HCT116 (cell line): ENCODE measurements around the gene IL10. TPM values are rescaled to one million over a fixed set of nuclear protein-coding genes. Genes with fewer than 3 reads are reported as not detected.

ENCODE experiments used
- ATAC-seq: fragments of 200-7000 bp; cut with Tn5 transposase; 2 replicates; pipeline ENCODE4 v1.9.1; 2020; ENCODE audit warnings: mild to moderate bottlenecking, moderate library complexity
- BruUV-seq: library from RNA; stranded (reverse); fragments of 400-500 nt; replicated peaks from 2 replicates; lab custom pipeline; 2021; lab: Mats Ljungman, UMichigan
- CTCF ChIA-PET: fragments of 300-600 bp; sonication (Branson Sonifier 250); formaldehyde crosslinking; loops from one replicate; lab custom pipeline; 2021; ENCODE audit warnings: antibody characterized with exemption; lab: Charles Lee
- POLR2A ChIA-PET: fragments of 300-600, 350-600 bp; sonication (Branson Sonifier 250); formaldehyde crosslinking; loops from one replicate; lab custom pipeline; 2021; ENCODE audit warnings: antibody characterized with exemption; lab: Charles Lee
- RAD21 ChIA-PET, 2 experiments: fragments of 300-600 bp; sonication (Branson Sonifier 250); formaldehyde crosslinking; loops; one replicate each; lab custom pipeline; 2023; ENCODE audit warnings: low total read pairs in 2 of 2; ENCODE audit not compliant: uncharacterized antibody in 2 of 2, unreplicated experiment in 2 of 2, low non-redundant PET in 1 of 2; lab: Charles Lee
- DNase-seq: peaks from one replicate; pipeline ENCODE4 v3.0.0-alpha.2; 2010; ENCODE audit warnings: low read depth, low spot score
- H2AFZ ChIP-seq: fragments of 200-600 bp; shearing (Covaris generic), sonication (generic); 2 replicates; pipeline ENCODE4 v1.6.1; 2017; ENCODE audit warnings: low read depth, mixed run types, mixed read lengths, antibody characterized with exemption, low read length; ENCODE audit not compliant: poor library complexity, severe bottlenecking
- H3K27ac ChIP-seq: 2 replicates; pipeline ENCODE4 v1.5.1; 2012; ENCODE audit warnings: low read depth, low read length
- H3K27me3 ChIP-seq: fragments of 200-600 bp; sonication (generic); 2 replicates; pipeline ENCODE4 v1.6.1; 2016; ENCODE audit warnings: mixed run types, low read length, mixed read lengths; ENCODE audit not compliant: insufficient read depth
- H3K36me3 ChIP-seq, 2 experiments: fragments of 200-500 bp in 1 of 2; fragments of 200-600 bp in 1 of 2; sonication (Bioruptor generic) in 1 of 2; sonication (generic) in 1 of 2; 2 replicates each; pipeline versions ENCODE4 v1.5.1 to v1.6.1; 2014 to 2016; ENCODE audit warnings: low read length in 2 of 2, inconsistent platforms in 1 of 2, mixed read lengths in 1 of 2, mixed run types in 1 of 2; ENCODE audit not compliant: insufficient read depth in 2 of 2, control insufficient read depth in 1 of 2
- H3K4me1 ChIP-seq, 2 experiments: fragments of 200-600 bp in 1 of 2; sonication (generic) in 1 of 2; 2 replicates each; pipeline versions ENCODE4 v1.5.1 to v1.6.1; 2012 to 2017; ENCODE audit warnings: low read length in 2 of 2, inconsistent platforms in 1 of 2, mild to moderate bottlenecking in 1 of 2, mixed read lengths in 1 of 2, mixed run types in 1 of 2, moderate library complexity in 1 of 2; ENCODE audit not compliant: insufficient read depth in 2 of 2, control insufficient read depth in 1 of 2
- H3K4me2 ChIP-seq: fragments of 200-600 bp; sonication (generic); 2 replicates; pipeline ENCODE4 v1.6.1; 2017; ENCODE audit warnings: mixed run types, low read length, mixed read lengths
- H3K4me3 ChIP-seq, 2 experiments: fragments of 200-600 bp in 1 of 2; sonication (generic) in 1 of 2; replicated peaks in 1 of 2; 2 replicates each; pipeline ENCODE4 v1.5.1; 2011 to 2016; ENCODE audit warnings: low read length in 2 of 2, control low read depth in 1 of 2, low read depth in 1 of 2, mild to moderate bottlenecking in 1 of 2, mixed read lengths in 1 of 2, mixed run types in 1 of 2
- H3K79me2 ChIP-seq: fragments of 200-600 bp; sonication (generic); 2 replicates; pipeline ENCODE4 v1.6.1; 2017; ENCODE audit warnings: mild to moderate bottlenecking, mixed run types, low read length, moderate library complexity, mixed read lengths; ENCODE audit not compliant: insufficient read depth
- H3K9ac ChIP-seq: fragments of 200-600 bp; sonication (generic); 2 replicates; pipeline ENCODE4 v1.6.1; 2016; ENCODE audit warnings: low read length, mixed read lengths
- H3K9me2 ChIP-seq: fragments of 200-600 bp; sonication (generic), shearing (Covaris generic); 2 replicates; pipeline ENCODE4 v1.6.1; 2017; ENCODE audit warnings: mixed run types, mild to moderate bottlenecking, moderate library complexity; ENCODE audit not compliant: insufficient read depth
- H3K9me3 ChIP-seq, 2 experiments: fragments of 200-500 bp in 1 of 2; fragments of 200-600 bp in 1 of 2; sonication (Bioruptor generic) in 1 of 2; sonication (generic) in 1 of 2; 2 replicates each; pipeline ENCODE4 v1.6.1; 2014 to 2017; ENCODE audit warnings: low read length in 2 of 2, mixed read lengths in 2 of 2, inconsistent platforms in 1 of 2, low read depth in 1 of 2, mild to moderate bottlenecking in 1 of 2, mixed run types in 1 of 2, moderate library complexity in 1 of 2; ENCODE audit not compliant: control insufficient read depth in 1 of 2, insufficient read depth in 1 of 2
- H4K20me1 ChIP-seq: fragments of 200-600 bp; sonication (generic), shearing (Covaris generic); 2 replicates; pipeline ENCODE4 v1.6.1; 2017; ENCODE audit warnings: mixed run types, mild to moderate bottlenecking, moderate library complexity; ENCODE audit not compliant: insufficient read depth
- CBX3 ChIP-seq: IDR thresholded peaks from 2 replicates; pipeline ENCODE4 v1.6.1; 2012; ENCODE audit warnings: low read depth
- CEBPB ChIP-seq: IDR thresholded peaks from 2 replicates; pipeline ENCODE4 v1.6.1; 2012; ENCODE audit warnings: low read depth
- ELF1 ChIP-seq: IDR thresholded peaks from 2 replicates; pipeline ENCODE4 v1.6.1; 2012; ENCODE audit warnings: low read depth, borderline replicate concordance
- EZH2phosphoT487 ChIP-seq: fragments of 200-600 bp; IDR thresholded peaks from 2 replicates; pipeline ENCODE4 v1.6.1; 2018; ENCODE audit warnings: antibody characterized with exemption, borderline replicate concordance
- JUND ChIP-seq: IDR thresholded peaks from 2 replicates; pipeline ENCODE4 v1.6.1; 2012
- MAX ChIP-seq: IDR thresholded peaks from 2 replicates; pipeline ENCODE4 v1.6.1; 2012
- RAD21 ChIP-seq: IDR thresholded peaks from 2 replicates; pipeline ENCODE4 v1.6.1; 2012; ENCODE audit warnings: low read depth, mild to moderate bottlenecking
- SIN3A ChIP-seq: IDR thresholded peaks from 2 replicates; pipeline ENCODE4 v1.6.1; 2012; ENCODE audit warnings: low read depth
- ZFX ChIP-seq: fragments of 450-650 bp; IDR thresholded peaks from 2 replicates; pipeline ENCODE4 v1.6.1; 2017
- intact Hi-C: fragments of 100-400 bp; cut with micrococcal nuclease; formaldehyde crosslinking; loops from 2 replicates; pipeline ENCODE4 v1.10.0; 2022
- total RNA-seq: library from RNA; stranded (reverse); gene quantifications from one replicate; pipeline ENCODE4 v1.2.1, GENCODE V29; 2021; ENCODE audit not compliant: unreplicated experiment
- TF ChIP-seq, protein P1 (sequence below), 3 experiments: fragments of 200-600 bp in 1 of 3; sonication (generic) in 1 of 3; IDR thresholded peaks in 2 of 3; conservative IDR thresholded peaks in 1 of 3; 2 replicates each; pipeline ENCODE4 v1.5.1; 2012 to 2017; ENCODE audit warnings: low read depth in 2 of 3, low read length in 2 of 3, antibody characterized with exemption in 1 of 3, borderline replicate concordance in 1 of 3, control low read depth in 1 of 3, mild to moderate bottlenecking in 1 of 3, mixed read lengths in 1 of 3, mixed run types in 1 of 3, moderate library complexity in 1 of 3; ENCODE audit not compliant: insufficient read depth in 1 of 3
- TF ChIP-seq, protein P2 (sequence below): IDR thresholded peaks from 2 replicates; pipeline ENCODE4 v1.6.1; 2011; ENCODE audit warnings: mild to moderate bottlenecking, low read length, moderate library complexity; ENCODE audit not compliant: insufficient replicate concordance; ENCODE audit errors: extremely low read depth

Gene IL10
- total RNA-seq, 1 experiment from 2014 or later = not detected

- ChIA-PET POLR2A (no interaction called here), RAD21 (no interaction called here), CTCF (interaction anchor here (1.6 to 4.2 kb wide), 2 partner anchors 10 to 113 kb away, joined by 5 to 19 read pairs; no protein-coding TSS in a partner anchor)
- no peak for ATAC-seq
- Histone ChIP-seq H4K20me1 (no peaks in the 10 kb centered on the region), H2AFZ (no peak overlapping the region), H3K9ac (no peak overlapping the region), H3K4me3 (no peak overlapping the region), H3K9me3 (no peaks in the 10 kb centered on the region), H3K27ac (no peak overlapping the region), H3K79me2 (no peaks in the 10 kb centered on the region), H3K9me2 (no peaks in the 10 kb centered on the region), H3K27me3 (no peaks in the 10 kb centered on the region), H3K4me2 (no peak overlapping the region), H3K36me3 (no peaks in the 10 kb centered on the region), H3K4me1 (no peaks in the 10 kb centered on the region)
- intact Hi-C loops = no loop called here
- no peak for TF ChIP-seq CBX3
- no peak for TF ChIP-seq EZH2phosphoT487
- no peak for TF ChIP-seq ELF1
- no peak for TF ChIP-seq MAX
- TF ChIP-seq, protein P1, sequence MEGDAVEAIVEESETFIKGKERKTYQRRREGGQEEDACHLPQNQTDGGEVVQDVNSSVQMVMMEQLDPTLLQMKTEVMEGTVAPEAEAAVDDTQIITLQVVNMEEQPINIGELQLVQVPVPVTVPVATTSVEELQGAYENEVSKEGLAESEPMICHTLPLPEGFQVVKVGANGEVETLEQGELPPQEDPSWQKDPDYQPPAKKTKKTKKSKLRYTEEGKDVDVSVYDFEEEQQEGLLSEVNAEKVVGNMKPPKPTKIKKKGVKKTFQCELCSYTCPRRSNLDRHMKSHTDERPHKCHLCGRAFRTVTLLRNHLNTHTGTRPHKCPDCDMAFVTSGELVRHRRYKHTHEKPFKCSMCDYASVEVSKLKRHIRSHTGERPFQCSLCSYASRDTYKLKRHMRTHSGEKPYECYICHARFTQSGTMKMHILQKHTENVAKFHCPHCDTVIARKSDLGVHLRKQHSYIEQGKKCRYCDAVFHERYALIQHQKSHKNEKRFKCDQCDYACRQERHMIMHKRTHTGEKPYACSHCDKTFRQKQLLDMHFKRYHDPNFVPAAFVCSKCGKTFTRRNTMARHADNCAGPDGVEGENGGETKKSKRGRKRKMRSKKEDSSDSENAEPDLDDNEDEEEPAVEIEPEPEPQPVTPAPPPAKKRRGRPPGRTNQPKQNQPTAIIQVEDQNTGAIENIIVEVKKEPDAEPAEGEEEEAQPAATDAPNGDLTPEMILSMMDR (IDR thresholded peaks at IDR 0.05 in 2 of 3, conservative IDR thresholded peaks at IDR 0.05 in 1 of 3; ENCODE audit: borderline replicate concordance in 1 of 3, insufficient read depth in 1 of 3, low read depth in 2 of 3, low read length in 2 of 3) = no peak
- DNase-seq = no peak
- no TSS peak for BruUV-seq
These were observed 27.0 kb upstream of the IL10 start for GRCh38 chr1:206799311-206799710.

DNA sequence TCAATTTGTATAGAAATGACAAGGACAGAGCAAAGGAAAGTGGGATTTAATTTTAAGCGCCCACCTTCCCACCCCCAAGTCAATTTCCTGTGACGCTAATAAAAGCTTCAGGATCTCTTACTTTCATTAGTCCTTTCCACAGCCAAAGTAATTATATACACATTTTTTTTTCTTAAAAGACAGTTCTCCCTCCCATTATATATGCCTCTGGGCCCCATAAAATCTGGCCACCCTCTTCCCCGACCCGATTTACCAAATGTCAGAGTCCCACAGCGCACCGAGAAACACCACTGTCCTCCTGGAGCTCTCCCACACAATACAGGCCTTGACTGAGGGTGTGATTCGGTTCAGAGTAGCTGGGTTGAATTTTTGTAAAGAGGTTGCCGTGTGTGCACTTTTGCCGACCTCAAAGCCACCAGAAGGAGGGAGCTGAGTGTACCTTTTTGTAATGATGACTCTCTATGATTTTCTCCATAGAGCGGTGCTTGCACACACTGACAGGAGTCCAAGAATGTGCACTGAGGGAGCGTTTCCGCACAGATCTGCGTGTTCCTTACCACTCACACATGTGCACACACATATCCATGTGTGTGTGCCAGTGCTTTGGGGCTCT lies 26.2 kb upstream of the IL10 start:
- Histone ChIP-seq H3K27ac (no peak overlapping the region), H3K27me3 (no peaks in the 10 kb centered on the region), H4K20me1 (no peaks in the 10 kb centered on the region), H3K79me2 (no peaks in the 10 kb centered on the region), H3K36me3 (no peaks in the 10 kb centered on the region), H3K4me1 (no peaks in the 10 kb centered on the region), H2AFZ (no peak overlapping the region), H3K4me3 (no peak overlapping the region), H3K4me2 (no peak overlapping the region), H3K9me3 (no peaks in the 10 kb centered on the region), H3K9me2 (no peaks in the 10 kb centered on the region), H3K9ac (no peak overlapping the region)
- RAD21 ChIA-PET = no interaction called here
- ATAC-seq (no peak), DNase-seq (no peak)
- TF ChIP-seq CEBPB = no peak
- TF ChIP-seq ZFX = no peak
- no peak for TF ChIP-seq MAX
- TF ChIP-seq SIN3A = no peak
- no peak for TF ChIP-seq JUND
- no peak for TF ChIP-seq RAD21
- TF ChIP-seq CBX3 = no peak
- TF ChIP-seq EZH2phosphoT487 = no peak
- TF ChIP-seq, protein P2, sequence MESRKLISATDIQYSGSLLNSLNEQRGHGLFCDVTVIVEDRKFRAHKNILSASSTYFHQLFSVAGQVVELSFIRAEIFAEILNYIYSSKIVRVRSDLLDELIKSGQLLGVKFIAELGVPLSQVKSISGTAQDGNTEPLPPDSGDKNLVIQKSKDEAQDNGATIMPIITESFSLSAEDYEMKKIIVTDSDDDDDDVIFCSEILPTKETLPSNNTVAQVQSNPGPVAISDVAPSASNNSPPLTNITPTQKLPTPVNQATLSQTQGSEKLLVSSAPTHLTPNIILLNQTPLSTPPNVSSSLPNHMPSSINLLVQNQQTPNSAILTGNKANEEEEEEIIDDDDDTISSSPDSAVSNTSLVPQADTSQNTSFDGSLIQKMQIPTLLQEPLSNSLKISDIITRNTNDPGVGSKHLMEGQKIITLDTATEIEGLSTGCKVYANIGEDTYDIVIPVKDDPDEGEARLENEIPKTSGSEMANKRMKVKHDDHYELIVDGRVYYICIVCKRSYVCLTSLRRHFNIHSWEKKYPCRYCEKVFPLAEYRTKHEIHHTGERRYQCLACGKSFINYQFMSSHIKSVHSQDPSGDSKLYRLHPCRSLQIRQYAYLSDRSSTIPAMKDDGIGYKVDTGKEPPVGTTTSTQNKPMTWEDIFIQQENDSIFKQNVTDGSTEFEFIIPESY = no peak
- intact Hi-C loops = no loop called here
- POLR2A ChIA-PET = no interaction called here
- CTCF ChIA-PET = interaction anchor here (1.6 to 4.2 kb wide), 3 partner anchors 9 to 114 kb away, joined by 5 to 19 read pairs (median 8); no protein-coding TSS in a partner anchor
- no TSS peak for BruUV-seq
